GM12864 (cell line): ENCODE results near the gene TGFB3.

Experiments
- DNase-seq: peaks from one replicate; pipeline ENCODE4 v3.0.0-alpha.2; 2011; ENCODE audit warnings: low read depth
- H3K4me3 ChIP-seq: 2 replicates; pipeline ENCODE4 v1.5.1; 2011; ENCODE audit warnings: mild to moderate bottlenecking, low read depth, low read length, control low read depth
- TF ChIP-seq, protein P1 (sequence below): IDR thresholded peaks from 2 replicates; pipeline ENCODE4 v1.5.1; 2011; ENCODE audit warnings: low read depth, mild to moderate bottlenecking, moderate library complexity, low read length, control low read depth, inconsistent platforms; ENCODE audit errors: missing control alignments

The TGFB3 gene

GRCh38 chr14:75944607-75945241 lies 37.1 kb downstream of the TGFB3 start:
- DNase-seq = no peak
- H3K4me3 ChIP-seq = no peak overlapping the region
- TF ChIP-seq, protein P1, sequence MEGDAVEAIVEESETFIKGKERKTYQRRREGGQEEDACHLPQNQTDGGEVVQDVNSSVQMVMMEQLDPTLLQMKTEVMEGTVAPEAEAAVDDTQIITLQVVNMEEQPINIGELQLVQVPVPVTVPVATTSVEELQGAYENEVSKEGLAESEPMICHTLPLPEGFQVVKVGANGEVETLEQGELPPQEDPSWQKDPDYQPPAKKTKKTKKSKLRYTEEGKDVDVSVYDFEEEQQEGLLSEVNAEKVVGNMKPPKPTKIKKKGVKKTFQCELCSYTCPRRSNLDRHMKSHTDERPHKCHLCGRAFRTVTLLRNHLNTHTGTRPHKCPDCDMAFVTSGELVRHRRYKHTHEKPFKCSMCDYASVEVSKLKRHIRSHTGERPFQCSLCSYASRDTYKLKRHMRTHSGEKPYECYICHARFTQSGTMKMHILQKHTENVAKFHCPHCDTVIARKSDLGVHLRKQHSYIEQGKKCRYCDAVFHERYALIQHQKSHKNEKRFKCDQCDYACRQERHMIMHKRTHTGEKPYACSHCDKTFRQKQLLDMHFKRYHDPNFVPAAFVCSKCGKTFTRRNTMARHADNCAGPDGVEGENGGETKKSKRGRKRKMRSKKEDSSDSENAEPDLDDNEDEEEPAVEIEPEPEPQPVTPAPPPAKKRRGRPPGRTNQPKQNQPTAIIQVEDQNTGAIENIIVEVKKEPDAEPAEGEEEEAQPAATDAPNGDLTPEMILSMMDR = no peak

- H3K4me3 ChIP-seq = no peak overlapping the region
- TF ChIP-seq, protein P1 = no peak
- no peak for DNase-seq
These were observed 40.8 kb downstream of the TGFB3 start for GRCh38 chr14:75941030-75941429.

DNA sequence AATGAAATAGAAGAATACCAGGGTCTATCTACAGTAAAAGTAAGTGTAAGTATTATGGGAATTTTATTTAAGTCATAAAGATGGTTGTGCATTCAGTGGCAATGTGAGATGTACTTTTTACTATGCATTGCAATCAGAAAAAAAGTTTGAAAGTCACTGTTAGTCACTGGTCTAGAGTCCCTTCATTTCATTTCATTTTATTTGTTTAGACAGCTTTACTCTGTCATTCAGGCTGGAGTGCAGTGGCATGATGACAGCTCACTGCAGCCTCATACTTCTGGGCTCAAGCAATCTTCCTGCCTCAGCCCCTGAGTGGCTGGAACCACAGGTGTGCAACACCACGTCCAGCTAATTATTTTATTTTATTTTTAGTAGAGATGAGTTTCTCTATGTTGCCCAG lies 42.6 kb downstream of the TGFB3 start:
- no peak for DNase-seq
- H3K4me3 ChIP-seq = no peak overlapping the region
- TF ChIP-seq, protein P1 = no peak

DNA sequence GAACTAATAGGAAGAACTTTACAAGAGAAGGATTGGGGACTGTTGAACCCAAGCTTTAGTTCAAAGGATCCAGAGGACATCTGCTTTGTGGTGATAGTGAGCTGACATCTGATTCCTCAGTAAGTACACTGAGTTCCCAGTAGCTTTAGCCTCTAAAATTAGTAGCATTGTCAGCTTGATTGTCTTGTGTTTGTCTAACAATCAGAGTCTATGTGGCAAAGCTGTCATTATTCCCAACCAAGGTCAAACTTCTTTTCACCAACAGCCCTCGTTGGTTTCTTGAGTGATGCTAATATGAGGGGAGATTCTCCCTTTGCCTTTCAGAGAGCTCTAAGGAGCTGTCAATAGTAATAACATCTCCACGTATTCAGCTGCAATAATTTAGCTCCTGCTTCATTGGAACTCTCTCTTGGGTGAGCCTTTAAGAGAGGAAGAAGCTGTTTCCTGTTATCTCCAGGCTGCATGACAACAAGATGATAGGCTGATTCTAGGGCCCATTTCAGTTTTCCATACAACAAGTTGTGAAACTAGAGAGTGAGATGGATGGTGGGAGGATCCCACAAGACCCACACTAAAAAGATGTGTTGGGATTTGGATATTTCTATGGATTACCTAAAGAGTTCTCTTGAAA lies 46.7 kb downstream of the TGFB3 start:
- DNase-seq = no peak
- TF ChIP-seq, protein P1 = no peak

GRCh38 chr14:75933712-75934296 lies 48.0 kb downstream of the TGFB3 start:
- TF ChIP-seq, protein P1 = no peak
- no peak for DNase-seq

More for the DNA sequence above, 46.7 kb downstream of the TGFB3 start:
- no peak overlapping the region for H3K4me3 ChIP-seq

DNA sequence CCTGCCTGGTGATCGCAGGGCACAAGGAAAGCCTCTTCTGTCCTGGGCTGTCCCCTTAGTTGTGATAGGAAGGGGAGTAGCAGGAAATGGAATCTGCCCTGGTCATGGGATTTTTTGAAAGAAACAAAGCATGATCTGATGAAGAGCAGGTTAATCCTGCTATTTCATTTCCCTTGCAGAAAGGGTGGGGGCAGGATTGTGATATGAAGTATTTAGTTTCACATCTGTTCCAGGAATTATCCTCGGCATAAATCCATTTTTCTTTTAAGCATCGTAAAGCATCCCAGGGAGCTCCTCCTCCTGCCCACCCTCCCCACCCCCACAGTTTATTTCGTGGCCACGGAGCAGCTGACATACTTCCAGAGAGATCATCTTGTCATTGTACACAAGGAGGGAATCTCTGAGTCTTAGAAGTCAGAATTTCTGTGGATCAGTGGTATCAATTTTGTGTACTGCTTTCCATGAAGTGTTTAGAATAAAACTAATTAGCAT lies 53.1 kb downstream of the TGFB3 start:
- TF ChIP-seq, protein P1 = no peak
- no peak for DNase-seq
- H3K4me3 ChIP-seq = no peak overlapping the region

More at GRCh38 chr14:75933712-75934296, 48.0 kb downstream of the TGFB3 start:
- H3K4me3 ChIP-seq = no peak overlapping the region
